B cell (primary cell): ENCODE results near the gene APIP. TPM values are rescaled to one million over a fixed set of nuclear protein-coding genes. Genes with fewer than 3 reads are reported as not detected.

Source experiments
- ATAC-seq: fragments of 200-7000 bp; cut with Tn5 transposase; one replicate; pipeline ENCODE4 v1.10.0; 2021; ENCODE audit warnings: low read depth, mild to moderate bottlenecking, moderate number of reproducible peaks, moderate library complexity
- CTCF ChIA-PET: fragments of 350-600 bp; sonication (Branson Sonifier 250); formaldehyde crosslinking; loops from one replicate; lab custom pipeline; 2021; ENCODE audit warnings: antibody characterized with exemption, inconsistent platforms; lab: Charles Lee
- POLR2A ChIA-PET: fragments of 350-600 bp; sonication (Branson Sonifier 250); formaldehyde crosslinking; loops from one replicate; lab custom pipeline; 2021; ENCODE audit warnings: antibody characterized with exemption; lab: Charles Lee
- DNase-seq: peaks from one replicate; pipeline ENCODE4 v3.0.0; 2013
- H2AFZ ChIP-seq: 2 replicates; pipeline ENCODE4 v1.6.1; 2012; ENCODE audit warnings: mild to moderate bottlenecking, low read depth, low read length; ENCODE audit not compliant: insufficient read depth, poor library complexity, severe bottlenecking
- H3K27ac ChIP-seq, 2 donors: 1 replicate in 1 of 2; 2 replicates in 1 of 2; pipeline ENCODE4 v1.5.1; 2012 to 2013; ENCODE audit warnings: low read length in 2 of 2, mild to moderate bottlenecking in 2 of 2, moderate library complexity in 1 of 2
- H3K27me3 ChIP-seq, 4 experiments: fragments of 200-600 bp in 1 of 4; sonication (generic) in 1 of 4; replicated peaks in 1 of 4; 1 replicate in 2 of 4; 2 replicates in 2 of 4; pipeline versions ENCODE4 v1.6.1 to v1.7.0; 2013 to 2016; ENCODE audit warnings: low read length in 3 of 4, mild to moderate bottlenecking in 2 of 4, mixed read lengths in 1 of 4, moderate library complexity in 1 of 4; ENCODE audit not compliant: insufficient read depth in 4 of 4, control insufficient read depth in 3 of 4; ENCODE audit errors: control extremely low read depth in 1 of 4
- H3K36me3 ChIP-seq, 2 experiments: replicated peaks in 1 of 2; 1 replicate in 1 of 2; 2 replicates in 1 of 2; pipeline versions ENCODE4 v1.6.1 to v1.7.1; 2013; ENCODE audit warnings: low read length in 1 of 2; ENCODE audit not compliant: insufficient read depth in 2 of 2, control insufficient read depth in 1 of 2; ENCODE audit errors: control extremely low read depth in 1 of 2, extremely low read depth in 1 of 2
- H3K4me1 ChIP-seq, 2 donors: fragments of 200-600 bp in 1 of 2; sonication (generic) in 1 of 2; 1 replicate in 1 of 2; 2 replicates in 1 of 2; pipeline versions ENCODE4 v1.5.1 to v1.6.1; 2013 to 2017; ENCODE audit warnings: low read length in 2 of 2; ENCODE audit not compliant: control insufficient read depth in 2 of 2, insufficient read depth in 2 of 2
- H3K4me2 ChIP-seq: replicated peaks from 2 replicates; pipeline ENCODE3; 2012; ENCODE audit warnings: mild to moderate bottlenecking, low read depth, low read length; ENCODE audit not compliant: poor library complexity, severe bottlenecking
- H3K4me3 ChIP-seq, 5 experiments: fragments of 200-600 bp in 1 of 5; sonication (generic) in 1 of 5; 1 replicate in 3 of 5; 2 replicates in 2 of 5; pipeline versions ENCODE4 v1.5.1 to v1.7.0; 2011 to 2016; ENCODE audit warnings: low read length in 4 of 5, mild to moderate bottlenecking in 4 of 5, low read depth in 2 of 5, control low read depth in 1 of 5, moderate library complexity in 1 of 5; ENCODE audit not compliant: insufficient read depth in 1 of 5; ENCODE audit errors: control extremely low read depth in 1 of 5, extremely low read depth in 1 of 5
- H3K79me2 ChIP-seq: fragments of 200-600 bp; sonication (generic); one replicate; pipeline ENCODE4 v1.6.0; 2016; ENCODE audit warnings: low read length; ENCODE audit not compliant: control insufficient read depth, insufficient read depth
- H3K9ac ChIP-seq: fragments of 200-600 bp; sonication (generic); 2 replicates; pipeline ENCODE4 v1.6.1; 2017; ENCODE audit warnings: mild to moderate bottlenecking, low read length, moderate library complexity
- H3K9me3 ChIP-seq, 3 donors: one replicate each; pipeline versions ENCODE4 v1.6.1 to v1.7.1; 2013; ENCODE audit warnings: low read length in 2 of 3; ENCODE audit not compliant: control insufficient read depth in 2 of 3, insufficient read depth in 1 of 3; ENCODE audit errors: control extremely low read depth in 1 of 3
- H4K20me1 ChIP-seq: 2 replicates; pipeline ENCODE4 v1.6.0; 2012; ENCODE audit warnings: mild to moderate bottlenecking, low read length; ENCODE audit not compliant: insufficient read depth, control insufficient read depth, poor library complexity, severe bottlenecking
- H3K27ac Mint-ChIP-seq: one replicate; pipeline ENCODE4 v1.8.0; 2021; ENCODE audit warnings: mixed read lengths
- H3K27me3 Mint-ChIP-seq: one replicate; pipeline ENCODE4 v1.8.0; 2021; ENCODE audit warnings: mixed read lengths
- H3K4me1 Mint-ChIP-seq: one replicate; pipeline ENCODE4 v1.8.0; 2021; ENCODE audit warnings: mixed read lengths
- H3K4me3 Mint-ChIP-seq: one replicate; pipeline ENCODE4 v1.8.0; 2021; ENCODE audit warnings: mixed read lengths
- H3K9me3 Mint-ChIP-seq: one replicate; pipeline ENCODE4 v1.8.0; 2022; ENCODE audit warnings: mixed read lengths; ENCODE audit not compliant: insufficient read depth
- CTCF ChIP-seq: fragments of 200-600 bp; IDR thresholded peaks from one replicate; pipeline ENCODE4 v1.8.0; 2022; ENCODE audit warnings: antibody characterized with exemption, mild to moderate bottlenecking
- EZH2 ChIP-seq: IDR thresholded peaks from 2 replicates; pipeline ENCODE4 v1.6.1; 2012; ENCODE audit warnings: borderline replicate concordance, low read depth, mild to moderate bottlenecking, moderate library complexity, low read length; ENCODE audit not compliant: insufficient read depth, poor library complexity, severe bottlenecking
- WGBS: methylation state at CpG from one replicate; pipeline ENCODE4 v1.1.5; 2013; ENCODE audit warnings: missing lambda C conversion rate; ENCODE audit not compliant: insufficient coverage; 5-methylcytosine and 5-hydroxymethylcytosine counted together
- intact Hi-C: fragments of 100-400 bp; cut with micrococcal nuclease; formaldehyde crosslinking; loops from one replicate; pipeline ENCODE4 v1.10.0; 2022
- polyA plus RNA-seq: library from polyadenylated mRNA; depleted of rRNA; stranded (reverse); fragments of >200 nt; gene quantifications from 2 replicates; pipeline ENCODE4 v1.2.3, GENCODE V29; 2012
- total RNA-seq, 2 donors: library from RNA; stranded (reverse); fragments of 120-200 nt in 1 of 2; gene quantifications; 1 replicate in 1 of 2; 2 replicates in 1 of 2; pipeline versions ENCODE4 v1.2.3 to v1.2.4, GENCODE V29; 2013 to 2022

Gene APIP
- total and polyA plus RNA-seq, 2 donors (not counting 1 experiment from before 2014, with no cell fraction given) = 6.1 to 19.4 TPM

- Mint-ChIP-seq H3K4me3 (no peak overlapping the region), H3K9me3 (no peaks in the 10 kb centered on the region), H3K27me3 (no peaks in the 10 kb centered on the region), H3K27ac (no peak overlapping the region), H3K4me1 (no peaks in the 10 kb centered on the region)
- H3K9me3 ChIP-seq = no peaks in the 10 kb centered on the region
- H3K36me3 ChIP-seq = peaks cover 0 to 9% of the 10 kb centered on the region in 2 experiments
- no peak overlapping the region for H3K4me2 ChIP-seq
- DNase-seq (no peak), ATAC-seq (no peak)
- no peak overlapping the region for H3K27ac ChIP-seq
- ChIA-PET POLR2A (interaction anchor here (0.7 kb wide), 1 partner anchor 270 kb away, joined by 7 read pairs; no protein-coding TSS in a partner anchor), CTCF (no interaction called here)
- H3K4me3 ChIP-seq = no peak overlapping the region
- H3K79me2 ChIP-seq = no peaks in the 10 kb centered on the region
- no peak overlapping the region for H3K9ac ChIP-seq
- H3K27me3 ChIP-seq = no peaks in the 10 kb centered on the region
- TF ChIP-seq EZH2 (no peak), CTCF (no peak)
- no peak overlapping the region for H2AFZ ChIP-seq
- H3K4me1 ChIP-seq = no peaks in the 10 kb centered on the region
- no peaks in the 10 kb centered on the region for H4K20me1 ChIP-seq
- intact Hi-C loops = no loop called here
- no CpG with 5 or more reads among the region's 3 CpGs for WGBS
Measured at GRCh38 chr11:34881900-34882299, 34.3 kb downstream of the APIP start.

DNA sequence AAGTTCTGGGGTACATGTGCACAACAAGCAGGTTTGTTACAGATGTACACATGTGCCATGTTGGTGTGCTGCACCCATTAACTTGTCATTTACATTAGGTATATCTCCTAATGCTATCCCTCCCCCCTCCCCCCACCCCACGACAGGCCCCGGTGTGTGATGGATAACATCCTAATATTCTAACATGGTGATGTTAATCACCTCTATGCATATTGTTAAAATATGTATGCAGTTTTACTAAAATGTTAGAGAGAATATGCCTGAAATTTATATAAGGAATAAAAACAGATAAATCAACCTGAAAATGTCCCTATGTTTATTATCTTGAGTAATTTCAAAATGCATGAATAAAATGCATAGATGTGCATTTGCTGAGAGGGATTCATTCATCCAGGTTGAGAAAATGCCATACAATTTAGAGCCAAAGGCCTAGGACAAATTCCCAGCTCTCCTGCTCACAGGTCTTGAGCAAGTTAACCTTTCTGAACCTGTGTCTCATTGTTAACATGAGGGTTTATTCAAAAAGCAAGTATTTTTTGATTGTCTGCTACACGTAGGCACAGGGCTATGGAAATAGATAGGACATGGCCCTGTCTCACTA is 38.7 kb downstream of the APIP start:
- CTCF ChIA-PET = no interaction called here

More for the DNA sequence above, 38.7 kb downstream of the APIP start:
- Histone ChIP-seq H3K9me3 (no peaks in the 10 kb centered on the region), H3K36me3 (peaks cover 0 to 4% of the 10 kb centered on the region in 2 experiments), H3K27me3 (no peaks in the 10 kb centered on the region), H3K4me2 (no peak overlapping the region), H4K20me1 (no peaks in the 10 kb centered on the region), H3K4me3 (no peak overlapping the region), H3K4me1 (no peaks in the 10 kb centered on the region), H3K79me2 (no peaks in the 10 kb centered on the region), H2AFZ (no peak overlapping the region), H3K9ac (no peak overlapping the region), H3K27ac (no peak overlapping the region)
- H3K9me3 Mint-ChIP-seq = no peaks in the 10 kb centered on the region
- no peak overlapping the region for H3K27ac Mint-ChIP-seq
- H3K4me1 Mint-ChIP-seq = no peaks in the 10 kb centered on the region
- no peaks in the 10 kb centered on the region for H3K27me3 Mint-ChIP-seq
- POLR2A ChIA-PET = no interaction called here
- TF ChIP-seq EZH2 (no peak), CTCF (no peak)
- H3K4me3 Mint-ChIP-seq = no peak overlapping the region
- no peak for ATAC-seq
- WGBS = 75% methylated on average over 1 of the region's 3 CpGs
- no peak for DNase-seq
- intact Hi-C loops = no loop called here
